Loucy (cell line): Measurements from ENCODE around the gene KDSR.

Experiments
- H2AFZ ChIP-seq: fragments of 200-600 bp; sonication (generic); 2 replicates; pipeline ENCODE4 v1.6.0; 2016; ENCODE audit warnings: antibody characterized with exemption, mild to moderate bottlenecking, low read length, moderate library complexity
- H3F3A ChIP-seq: fragments of 200-600 bp; 2 replicates; pipeline ENCODE4 v1.6.0; 2016; ENCODE audit warnings: antibody characterized with exemption, low read depth, mild to moderate bottlenecking
- H3K27me3 ChIP-seq: fragments of 200-600 bp; sonication (generic); 2 replicates; pipeline ENCODE4 v1.6.1; 2014; ENCODE audit warnings: low read length, mild to moderate bottlenecking; ENCODE audit not compliant: insufficient read depth, poor library complexity, severe bottlenecking
- H3K36me3 ChIP-seq: fragments of 200-600 bp; sonication (generic); 2 replicates; pipeline ENCODE4 v1.6.1; 2016; ENCODE audit warnings: low read length; ENCODE audit not compliant: insufficient read depth
- H3K4me1 ChIP-seq: fragments of 200-600 bp; sonication (generic); 2 replicates; pipeline ENCODE4 v1.5.1; 2014; ENCODE audit warnings: low read length, mild to moderate bottlenecking; ENCODE audit not compliant: insufficient read depth, poor library complexity, severe bottlenecking
- H3K4me2 ChIP-seq: fragments of 200-600 bp; sonication (generic); 2 replicates; pipeline ENCODE4 v1.6.0; 2014; ENCODE audit warnings: antibody characterized with exemption, low read length, low read depth, mild to moderate bottlenecking; ENCODE audit not compliant: poor library complexity, severe bottlenecking
- H3K4me3 ChIP-seq: fragments of 200-600 bp; sonication (generic); 2 replicates; pipeline ENCODE4 v1.5.1; 2014; ENCODE audit warnings: low read length, mild to moderate bottlenecking, mixed read lengths; ENCODE audit not compliant: poor library complexity, severe bottlenecking
- H3K79me2 ChIP-seq: fragments of 200-600 bp; sonication (generic); 2 replicates; pipeline ENCODE4 v1.6.1; 2014; ENCODE audit warnings: low read length; ENCODE audit not compliant: insufficient read depth
- H3K9ac ChIP-seq: fragments of 200-600 bp; sonication (generic); 2 replicates; pipeline ENCODE4 v1.6.0; 2014; ENCODE audit warnings: mild to moderate bottlenecking, low read depth, low read length, moderate library complexity; ENCODE audit not compliant: poor library complexity, severe bottlenecking
- H3K9me2 ChIP-seq: fragments of 200-600 bp; sonication (generic); replicated peaks from 2 replicates; pipeline ENCODE4 v1.6.1; 2016; ENCODE audit warnings: low read depth, low read length, mixed read lengths
- H3K9me3 ChIP-seq: fragments of 200-600 bp; sonication (generic); 2 replicates; pipeline ENCODE4 v1.6.1; 2014; ENCODE audit warnings: mild to moderate bottlenecking, antibody characterized with exemption, low read length, low read depth; ENCODE audit not compliant: insufficient read depth
- H4K20me1 ChIP-seq: fragments of 200-600 bp; sonication (generic); 2 replicates; pipeline ENCODE4 v1.6.0; 2014; ENCODE audit warnings: antibody characterized with exemption, low read length, mild to moderate bottlenecking; ENCODE audit not compliant: insufficient read depth, poor library complexity, severe bottlenecking
- EZH2phosphoT487 ChIP-seq: fragments of 200-600 bp; IDR thresholded peaks from 2 replicates; pipeline ENCODE4 v1.6.1; 2018; ENCODE audit warnings: antibody characterized with exemption, mild to moderate bottlenecking, moderate library complexity, borderline replicate concordance
- TF ChIP-seq, protein P1 (sequence below): fragments of 200-600 bp; sonication (generic); conservative IDR thresholded peaks from 2 replicates; pipeline ENCODE4 v1.5.1; 2014; ENCODE audit warnings: mild to moderate bottlenecking, antibody characterized with exemption, low read length

The KDSR gene

DNA sequence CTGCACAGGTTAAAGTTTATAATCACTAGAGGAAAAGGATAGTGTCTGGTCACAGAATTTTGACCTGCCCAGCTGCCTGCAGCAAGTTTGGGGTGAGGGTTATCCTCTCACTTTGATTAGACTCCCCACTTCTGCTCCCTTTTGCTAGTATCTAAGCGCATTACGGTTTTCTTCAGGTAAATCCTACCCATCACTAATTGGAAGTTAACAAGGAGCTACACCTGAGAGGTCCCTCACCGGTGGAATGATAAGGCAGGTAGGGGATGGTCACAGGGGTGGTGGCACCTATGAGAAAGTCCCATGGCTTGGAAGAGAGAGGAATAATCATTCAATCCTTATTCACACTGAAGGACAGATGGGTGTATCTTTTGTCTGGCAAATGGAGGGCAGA, 55.0 kb downstream of the KDSR start:
- H3K27me3 ChIP-seq: no peaks in the 10 kb centered on the region
- H4K20me1 ChIP-seq: peaks cover 62% of the 10 kb centered on the region
- H3K36me3 ChIP-seq: no peaks in the 10 kb centered on the region
- peak overlapping the region; percentile 96 for H3K4me3 ChIP-seq
- no peak overlapping the region for H2AFZ ChIP-seq
- H3F3A ChIP-seq: peaks cover 2% of the 10 kb centered on the region; the same call in 1 of the 2 replicates
- H3K9me2 ChIP-seq: no peaks in the 10 kb centered on the region
- H3K4me1 ChIP-seq: peaks cover 72% of the 10 kb centered on the region
- H3K79me2 ChIP-seq: peaks cover 97% of the 10 kb centered on the region
- TF ChIP-seq EZH2phosphoT487: no peak
- TF ChIP-seq, protein P1, sequence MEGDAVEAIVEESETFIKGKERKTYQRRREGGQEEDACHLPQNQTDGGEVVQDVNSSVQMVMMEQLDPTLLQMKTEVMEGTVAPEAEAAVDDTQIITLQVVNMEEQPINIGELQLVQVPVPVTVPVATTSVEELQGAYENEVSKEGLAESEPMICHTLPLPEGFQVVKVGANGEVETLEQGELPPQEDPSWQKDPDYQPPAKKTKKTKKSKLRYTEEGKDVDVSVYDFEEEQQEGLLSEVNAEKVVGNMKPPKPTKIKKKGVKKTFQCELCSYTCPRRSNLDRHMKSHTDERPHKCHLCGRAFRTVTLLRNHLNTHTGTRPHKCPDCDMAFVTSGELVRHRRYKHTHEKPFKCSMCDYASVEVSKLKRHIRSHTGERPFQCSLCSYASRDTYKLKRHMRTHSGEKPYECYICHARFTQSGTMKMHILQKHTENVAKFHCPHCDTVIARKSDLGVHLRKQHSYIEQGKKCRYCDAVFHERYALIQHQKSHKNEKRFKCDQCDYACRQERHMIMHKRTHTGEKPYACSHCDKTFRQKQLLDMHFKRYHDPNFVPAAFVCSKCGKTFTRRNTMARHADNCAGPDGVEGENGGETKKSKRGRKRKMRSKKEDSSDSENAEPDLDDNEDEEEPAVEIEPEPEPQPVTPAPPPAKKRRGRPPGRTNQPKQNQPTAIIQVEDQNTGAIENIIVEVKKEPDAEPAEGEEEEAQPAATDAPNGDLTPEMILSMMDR: no peak
- H3K9ac ChIP-seq: no peak overlapping the region
- no peaks in the 10 kb centered on the region for H3K9me3 ChIP-seq
- H3K4me2 ChIP-seq: peak overlapping the region; percentile 97

DNA sequence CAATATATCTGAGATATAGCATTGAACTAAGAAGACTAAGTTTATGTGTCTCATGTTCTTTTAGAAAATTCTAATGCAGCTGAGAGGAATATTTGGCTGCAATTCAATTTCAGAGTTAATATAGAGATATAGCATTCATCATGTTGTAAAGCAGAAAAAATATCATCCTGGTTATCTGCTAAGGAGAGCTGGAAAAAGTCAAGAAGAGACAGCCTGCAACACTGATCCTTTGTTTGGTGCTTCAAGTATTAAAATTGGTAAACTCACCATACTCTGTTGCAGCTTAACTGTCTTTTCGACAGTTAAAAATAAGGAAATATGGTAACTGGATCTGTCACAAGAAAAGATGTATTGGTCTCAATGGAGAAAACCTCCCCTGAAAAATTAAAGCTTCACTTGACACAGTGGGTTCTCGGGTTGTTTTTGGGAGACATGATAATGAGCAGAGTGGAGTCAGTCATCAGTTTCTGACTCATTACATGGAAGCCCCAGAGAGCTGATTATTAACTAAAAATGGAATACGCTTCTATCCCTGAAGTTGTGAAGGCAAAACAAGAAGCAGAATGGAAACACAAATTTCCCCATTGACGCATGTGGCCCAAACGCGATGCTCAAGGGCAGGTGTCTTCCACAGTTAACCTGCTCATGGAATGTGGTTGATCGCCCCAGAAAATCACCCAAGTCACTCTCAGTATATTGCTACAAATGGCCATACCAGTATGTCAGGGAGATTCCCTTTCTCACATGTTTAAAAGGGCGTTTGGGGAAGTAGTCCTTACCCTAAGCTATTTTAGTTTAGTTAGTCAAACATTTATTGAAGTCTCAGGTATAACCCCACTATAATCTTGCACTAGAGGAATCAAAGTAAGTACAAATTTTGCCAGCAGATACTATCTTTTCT, 55.6 kb downstream of the KDSR start:
- Histone ChIP-seq H3K27me3 (no peaks in the 10 kb centered on the region), H3K79me2 (peaks cover 97% of the 10 kb centered on the region), H4K20me1 (peaks cover 57% of the 10 kb centered on the region), H3K9ac (peak overlapping the region; percentile 8), H3K4me3 (peak overlapping the region; percentile 96), H3F3A (no peaks in the 10 kb centered on the region), H2AFZ (no peak overlapping the region), H3K36me3 (no peaks in the 10 kb centered on the region), H3K9me2 (no peaks in the 10 kb centered on the region), H3K4me2 (peak overlapping the region; percentile 97), H3K4me1 (peaks cover 72% of the 10 kb centered on the region), H3K9me3 (no peaks in the 10 kb centered on the region)
- no peak for TF ChIP-seq EZH2phosphoT487
- TF ChIP-seq, protein P1: no peak

DNA sequence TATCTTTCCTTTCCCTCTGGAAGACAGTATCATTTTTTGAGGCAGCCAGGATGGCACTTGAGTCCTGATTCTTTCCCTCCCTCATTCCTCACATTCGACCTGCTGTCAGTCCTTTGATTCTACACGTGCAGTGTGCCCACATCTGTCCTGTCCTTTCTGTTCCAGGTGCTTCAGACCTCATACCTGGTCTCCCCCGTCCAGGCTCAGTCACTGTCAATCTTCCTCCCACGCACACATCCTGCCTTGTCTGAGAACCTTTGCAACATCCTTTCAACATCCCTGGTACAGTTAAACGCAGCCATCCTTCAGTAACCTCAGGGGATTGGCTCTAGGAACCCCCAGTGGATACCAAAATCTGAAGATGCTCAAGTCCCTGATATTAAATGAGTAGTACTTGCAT, 57.6 kb downstream of the KDSR start:
- Histone ChIP-seq H3F3A (no peaks in the 10 kb centered on the region), H3K9me2 (no peaks in the 10 kb centered on the region), H3K4me3 (no peak overlapping the region), H4K20me1 (peaks cover 42% of the 10 kb centered on the region), H3K27me3 (no peaks in the 10 kb centered on the region), H3K4me2 (peak overlapping the region; percentile 30), H3K79me2 (peaks cover 97% of the 10 kb centered on the region), H2AFZ (no peak overlapping the region), H3K9me3 (no peaks in the 10 kb centered on the region), H3K36me3 (no peaks in the 10 kb centered on the region), H3K9ac (no peak overlapping the region), H3K4me1 (peaks cover 64% of the 10 kb centered on the region)
- TF ChIP-seq EZH2phosphoT487: no peak
- TF ChIP-seq, protein P1: no peak
